Measurements from ENCODE around the gene NKAIN2. TPM values are rescaled to one million over a fixed set of nuclear protein-coding genes. Genes with fewer than 3 reads are reported as not detected.

Gene NKAIN2
- total RNA-seq (2022; extraction: Qiagen RNA extraction) = not detected in 5 replicates

DNA sequence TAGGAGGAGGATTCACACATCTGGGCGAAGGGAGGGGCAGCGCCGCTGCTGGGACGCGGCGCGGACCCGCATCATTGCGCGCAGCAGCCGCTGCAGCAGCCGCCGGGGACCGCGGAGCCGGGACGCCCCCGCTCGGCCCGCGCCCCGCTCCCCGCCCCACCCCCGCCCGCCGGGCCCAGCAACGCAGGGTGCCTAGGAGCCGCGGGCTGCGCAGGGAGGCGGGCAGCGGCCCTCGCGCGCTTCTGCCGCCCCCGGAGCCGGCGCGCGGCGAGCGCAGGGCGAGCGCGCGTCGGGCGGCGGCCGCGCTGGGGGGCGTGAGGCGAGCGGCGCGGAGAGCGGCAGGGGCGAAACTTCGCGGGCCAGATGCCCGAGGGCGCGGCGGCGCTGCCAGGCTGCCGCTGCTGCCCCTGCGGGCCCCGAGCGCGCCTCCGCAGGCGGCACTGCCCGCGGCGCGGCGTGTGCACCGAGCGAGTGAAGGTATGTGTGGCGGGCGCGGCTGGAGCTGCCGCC lies at the start of gene NKAIN2:
NKAIN2 (plus strand) TSS at position 362 of the 510 bp plus-strand sequence.

Other genes starting within 250 kb of the NKAIN2 start
- gene TRDN, start 166.9 kb upstream of the NKAIN2 start, total RNA-seq (2022; extraction: Qiagen RNA extraction) = not detected in 5 replicates